Endodermal cell (in vitro differentiated cells): Measurements from ENCODE around the gene GLDN. TPM values are rescaled to one million over a fixed set of nuclear protein-coding genes. Genes with fewer than 3 reads are reported as not detected.

Experiments used
- DNase-seq: peaks from one replicate; pipeline ENCODE4 v3.0.0-alpha.2; 2017
- H3K27ac ChIP-seq: 2 replicates; pipeline ENCODE4 v1.5.1; 2013; ENCODE audit warnings: mild to moderate bottlenecking, low read depth, low read length, moderate library complexity
- H3K27me3 ChIP-seq: 2 replicates; pipeline ENCODE4 v1.6.1; 2013; ENCODE audit warnings: mild to moderate bottlenecking, low read length, moderate library complexity; ENCODE audit not compliant: insufficient read depth, control insufficient read depth, poor library complexity, severe bottlenecking
- H3K36me3 ChIP-seq: 2 replicates; pipeline ENCODE4 v1.7.0; 2013; ENCODE audit warnings: mild to moderate bottlenecking, low read length, moderate library complexity; ENCODE audit not compliant: control insufficient read depth, insufficient read depth
- H3K4me1 ChIP-seq: one replicate; pipeline ENCODE4 v1.7.0; 2013; ENCODE audit warnings: low read length; ENCODE audit not compliant: control insufficient read depth, insufficient read depth
- H3K4me3 ChIP-seq: 2 replicates; pipeline ENCODE4 v1.5.1; 2013; ENCODE audit warnings: mild to moderate bottlenecking, low read length, moderate library complexity
- H3K9ac ChIP-seq: 2 replicates; pipeline ENCODE4 v1.6.1; 2013; ENCODE audit warnings: mild to moderate bottlenecking, low read length, moderate library complexity; ENCODE audit not compliant: poor library complexity, severe bottlenecking; ENCODE audit errors: extremely low read depth
- H3K9me3 ChIP-seq: 2 replicates; pipeline ENCODE4 v1.6.1; 2013; ENCODE audit warnings: mild to moderate bottlenecking, low read length, moderate library complexity; ENCODE audit not compliant: control insufficient read depth
- H3K27ac Mint-ChIP-seq: 2 replicates; pipeline ENCODE4 v1.8.0; 2020; ENCODE audit warnings: mixed read lengths
- H3K27me3 Mint-ChIP-seq: 2 replicates; pipeline ENCODE4 v1.8.0; 2021; ENCODE audit warnings: mild to moderate bottlenecking, mixed read lengths; ENCODE audit not compliant: insufficient read depth
- H3K36me3 Mint-ChIP-seq: 2 replicates; pipeline ENCODE4 v1.8.0; 2020; ENCODE audit warnings: low read depth, mixed read lengths
- H3K4me1 Mint-ChIP-seq: 2 replicates; pipeline ENCODE4 v1.8.0; 2020; ENCODE audit warnings: mixed read lengths
- H3K4me3 Mint-ChIP-seq: 2 replicates; pipeline ENCODE4 v1.8.0; 2020; ENCODE audit warnings: mild to moderate bottlenecking, moderate library complexity, mixed read lengths
- H3K9me3 Mint-ChIP-seq: 2 replicates; pipeline ENCODE4 v1.8.0; 2020; ENCODE audit warnings: mild to moderate bottlenecking, mixed read lengths
- WGBS, 2 experiments: methylation state at CpG; one replicate each; pipeline versions ENCODE4 v1.1.5 to v1.1.7; 2013; ENCODE audit warnings: missing lambda C conversion rate in 2 of 2, mixed read lengths in 1 of 2; ENCODE audit not compliant: insufficient coverage in 1 of 2, insufficient read length in 1 of 2; 5-methylcytosine and 5-hydroxymethylcytosine counted together
- total RNA-seq, 2 donors: library from RNA; stranded (reverse); fragmentation: NEBNext Ultra II Directional in 1 of 2; extraction: Animal tissue kit (Norgen Biotek cat#: 25700) in 1 of 2; gene quantifications; 2 replicates in 1 of 2; 3 replicates in 1 of 2; pipeline ENCODE4 v1.2.1, GENCODE V29; 2021
- TF ChIP-seq, protein P1 (sequence below): fragments of 200-600 bp; sonication (generic); conservative IDR thresholded peaks from 2 replicates; pipeline ENCODE4 v1.5.0; 2021; ENCODE audit warnings: antibody characterized with exemption, mild to moderate bottlenecking

Gene GLDN
- total RNA-seq, 2 donors from 2014 or later = 0.62 to 1.7 TPM

DNA sequence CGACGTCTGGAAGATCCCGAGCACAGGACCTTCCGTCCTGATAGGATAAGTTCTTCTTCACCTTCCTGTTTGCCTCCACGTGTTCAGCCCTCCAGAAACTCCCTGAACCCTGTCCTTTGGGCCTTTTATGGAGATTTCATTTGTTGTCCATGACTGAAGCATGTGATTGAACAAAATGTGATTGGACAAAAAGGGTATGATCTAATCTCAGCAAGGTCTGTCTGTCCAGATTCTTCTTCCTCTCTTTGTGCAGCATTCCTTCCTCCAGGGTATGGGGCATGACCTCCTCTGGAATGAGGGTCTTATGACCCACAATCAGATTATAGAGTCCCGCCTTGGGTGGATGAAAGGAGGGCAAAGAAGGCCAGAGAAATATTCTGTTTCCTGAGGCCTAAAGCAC, 3.0 kb upstream of the GLDN start, which contains the start of gene CYP19A1:
Gene CYP19A1, minus strand, starts transcription at position 101 of the 400 bp plus-strand sequence. CDS start 95,684 bp downstream, outside the sequence.
- Histone ChIP-seq H3K4me3 (no peak within 1 kb of the TSS), H3K9me3 (peaks cover 2% of the 10 kb centered on the region), H3K27me3 (peaks cover 98% of the 10 kb centered on the region), H3K36me3 (no peaks in the 10 kb centered on the region), H3K9ac (no peak within 1 kb of the TSS), H3K4me1 (no peaks in the 10 kb centered on the region), H3K27ac (no peak within 1 kb of the TSS)
- no peaks in the 10 kb centered on the region for H3K4me1 Mint-ChIP-seq
- no peak within 1 kb of the TSS for H3K4me3 Mint-ChIP-seq
- no peaks in the 10 kb centered on the region for H3K36me3 Mint-ChIP-seq
- H3K27ac Mint-ChIP-seq = no peak within 1 kb of the TSS
- H3K9me3 Mint-ChIP-seq = no peaks in the 10 kb centered on the region
- TF ChIP-seq, protein P1, sequence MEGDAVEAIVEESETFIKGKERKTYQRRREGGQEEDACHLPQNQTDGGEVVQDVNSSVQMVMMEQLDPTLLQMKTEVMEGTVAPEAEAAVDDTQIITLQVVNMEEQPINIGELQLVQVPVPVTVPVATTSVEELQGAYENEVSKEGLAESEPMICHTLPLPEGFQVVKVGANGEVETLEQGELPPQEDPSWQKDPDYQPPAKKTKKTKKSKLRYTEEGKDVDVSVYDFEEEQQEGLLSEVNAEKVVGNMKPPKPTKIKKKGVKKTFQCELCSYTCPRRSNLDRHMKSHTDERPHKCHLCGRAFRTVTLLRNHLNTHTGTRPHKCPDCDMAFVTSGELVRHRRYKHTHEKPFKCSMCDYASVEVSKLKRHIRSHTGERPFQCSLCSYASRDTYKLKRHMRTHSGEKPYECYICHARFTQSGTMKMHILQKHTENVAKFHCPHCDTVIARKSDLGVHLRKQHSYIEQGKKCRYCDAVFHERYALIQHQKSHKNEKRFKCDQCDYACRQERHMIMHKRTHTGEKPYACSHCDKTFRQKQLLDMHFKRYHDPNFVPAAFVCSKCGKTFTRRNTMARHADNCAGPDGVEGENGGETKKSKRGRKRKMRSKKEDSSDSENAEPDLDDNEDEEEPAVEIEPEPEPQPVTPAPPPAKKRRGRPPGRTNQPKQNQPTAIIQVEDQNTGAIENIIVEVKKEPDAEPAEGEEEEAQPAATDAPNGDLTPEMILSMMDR = no peak
- no peak for DNase-seq
- WGBS, 2 experiments = 90 to 100% methylated on average over 2 to 6 of the region's 6 CpGs
- peaks cover 81% of the 10 kb centered on the region for H3K27me3 Mint-ChIP-seq

DNA sequence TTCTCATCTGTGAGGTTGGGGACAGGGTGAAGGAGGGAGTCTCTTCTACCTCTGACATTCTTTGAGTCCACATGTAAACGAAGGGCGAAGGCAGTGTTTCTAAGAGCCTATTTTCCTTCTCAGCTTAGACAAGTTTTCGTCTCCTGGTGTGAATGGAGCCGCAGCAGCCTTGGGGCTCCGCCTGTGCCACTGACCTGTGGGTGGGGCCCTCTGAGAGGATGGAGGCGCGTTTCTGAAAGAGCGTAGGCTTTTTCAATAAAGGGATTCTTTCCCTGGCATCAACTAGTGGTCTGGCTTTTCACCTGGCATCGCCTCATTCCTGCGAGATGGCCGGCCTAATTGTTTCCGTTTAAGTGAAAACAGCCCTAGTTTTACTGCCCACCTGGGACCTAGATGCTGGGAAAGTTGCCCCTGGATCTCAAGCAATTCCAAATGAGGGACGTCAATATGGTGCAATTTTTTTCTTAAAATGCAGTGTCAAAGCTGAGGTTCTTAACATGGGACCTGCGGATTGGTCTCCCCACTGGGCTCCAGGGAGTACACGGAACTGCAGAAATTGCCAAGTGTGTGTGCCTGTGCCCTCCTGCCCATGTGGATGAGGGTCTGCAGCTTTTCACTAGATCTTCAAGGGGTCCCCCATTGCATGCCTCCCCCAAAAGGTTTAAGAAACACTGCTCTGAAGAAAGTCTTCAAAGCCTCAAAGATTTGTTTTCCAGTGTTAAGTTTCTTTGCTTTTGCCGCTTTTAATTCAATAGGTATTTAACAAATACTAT, 958 bp downstream of the GLDN start:
- Mint-ChIP-seq H3K27me3 (peaks cover 81% of the 10 kb centered on the region), H3K27ac (no peak overlapping the region), H3K9me3 (no peaks in the 10 kb centered on the region), H3K4me3 (peak overlapping the region; percentile 45), H3K36me3 (no peaks in the 10 kb centered on the region), H3K4me1 (no peaks in the 10 kb centered on the region)
- Histone ChIP-seq H3K9me3 (no peaks in the 10 kb centered on the region), H3K4me1 (no peaks in the 10 kb centered on the region), H3K27me3 (peaks cover 86% of the 10 kb centered on the region), H3K36me3 (no peaks in the 10 kb centered on the region), H3K9ac (no peak overlapping the region), H3K27ac (no peak overlapping the region), H3K4me3 (peak overlapping the region; percentile 68)
- TF ChIP-seq, protein P1 = no peak
- WGBS, 2 experiments = 70 to 74% methylated on average over 14 to 16 of the region's 16 CpGs
- DNase-seq = no peak

DNA sequence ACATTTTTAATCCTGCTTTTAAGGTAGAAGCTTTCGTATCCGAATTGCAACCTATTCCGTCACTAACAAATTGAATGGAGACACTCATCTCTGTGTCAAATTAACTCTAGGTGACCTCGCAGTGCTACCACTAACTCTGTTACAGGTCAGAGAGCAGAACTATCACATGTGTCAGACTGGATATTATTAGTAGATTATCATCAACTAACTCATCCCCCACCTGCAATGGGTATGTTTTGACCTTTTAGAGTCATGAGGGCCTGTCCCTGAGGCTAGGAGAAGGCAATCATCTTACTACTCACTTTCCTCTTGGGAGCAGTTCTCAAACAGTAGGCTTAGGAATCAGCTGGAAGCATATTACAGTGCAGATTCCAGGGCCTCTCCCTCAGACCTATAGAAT, 2.0 kb downstream of the GLDN start:
- H3K27me3 Mint-ChIP-seq = peaks cover 71% of the 10 kb centered on the region
- WGBS, 2 experiments = 95 to 98% methylated on average over 4 of the region's 4 CpGs

More for the DNA sequence above, 2.0 kb downstream of the GLDN start:
- no peaks in the 10 kb centered on the region for H3K9me3 ChIP-seq
- DNase-seq = no peak
- H3K4me1 ChIP-seq = no peaks in the 10 kb centered on the region
- H3K27ac Mint-ChIP-seq = no peak overlapping the region
- H3K27me3 ChIP-seq = peaks cover 76% of the 10 kb centered on the region
- H3K4me1 Mint-ChIP-seq = no peaks in the 10 kb centered on the region
- H3K4me3 ChIP-seq = no peak overlapping the region
- no peak overlapping the region for H3K27ac ChIP-seq
- H3K36me3 ChIP-seq = no peaks in the 10 kb centered on the region
- H3K36me3 Mint-ChIP-seq = no peaks in the 10 kb centered on the region
- no peaks in the 10 kb centered on the region for H3K9me3 Mint-ChIP-seq
- TF ChIP-seq, protein P1 = no peak
- H3K4me3 Mint-ChIP-seq = no peak overlapping the region
- H3K9ac ChIP-seq = no peak overlapping the region
